GM23338 (cell line): ENCODE measurements around the gene TMA7. TPM values are rescaled to one million over a fixed set of nuclear protein-coding genes. Genes with fewer than 3 reads are reported as not detected.
A peak's percentile ranks its signal among the peaks of the same experiment; 100 is the strongest.

Experiments used
- ATAC-seq: fragments of 200-7000 bp; cut with Tn5 transposase; 3 replicates; pipeline ENCODE4 v1.9.1; 2020
- DNase-seq: peaks from one replicate; pipeline ENCODE4 v3.0.0-alpha.2; 2015; ENCODE audit warnings: low spot score
- H2AFZ ChIP-seq: fragments of 200-600 bp; sonication (generic); 2 replicates; pipeline ENCODE4 v1.8.0; 2016; ENCODE audit warnings: antibody characterized with exemption, mild to moderate bottlenecking, moderate library complexity
- H3F3A ChIP-seq: fragments of 200-600 bp; sonication (generic); replicated peaks from 2 replicates; pipeline ENCODE4 v1.8.0; 2017; ENCODE audit warnings: antibody characterized with exemption, mixed run types, low read depth
- H3K27ac ChIP-seq: fragments of 200-600 bp; sonication (generic); 2 replicates; pipeline ENCODE4 v1.6.1; 2016; ENCODE audit warnings: low read depth
- H3K27me3 ChIP-seq: fragments of 200-600 bp; sonication (generic); 2 replicates; pipeline ENCODE4 v1.8.0; 2016; ENCODE audit warnings: mild to moderate bottlenecking, mixed run types, moderate library complexity; ENCODE audit not compliant: insufficient read depth
- H3K36me3 ChIP-seq: fragments of 200-600 bp; sonication (generic); 2 replicates; pipeline ENCODE4 v1.8.0; 2016; ENCODE audit warnings: mild to moderate bottlenecking; ENCODE audit not compliant: insufficient read depth
- H3K4me1 ChIP-seq: fragments of 200-600 bp; sonication (generic); 2 replicates; pipeline ENCODE4 v1.8.0; 2016; ENCODE audit warnings: mild to moderate bottlenecking, moderate library complexity; ENCODE audit not compliant: insufficient read depth
- H3K4me2 ChIP-seq: fragments of 200-600 bp; sonication (generic); 2 replicates; pipeline ENCODE4 v1.7.1; 2017; ENCODE audit warnings: mixed run types
- H3K4me3 ChIP-seq: fragments of 200-600 bp; sonication (generic); 2 replicates; pipeline ENCODE4 v1.6.1; 2016; ENCODE audit warnings: mixed run types
- H3K79me2 ChIP-seq: fragments of 200-600 bp; sonication (generic); replicated peaks from 2 replicates; pipeline ENCODE4 v1.8.0; 2017; ENCODE audit warnings: mild to moderate bottlenecking; ENCODE audit not compliant: insufficient read depth
- H3K9me2 ChIP-seq: fragments of 200-600 bp; sonication (generic); 2 replicates; pipeline ENCODE4 v1.8.0; 2017; ENCODE audit not compliant: insufficient read depth
- H4K20me1 ChIP-seq: fragments of 200-600 bp; sonication (generic); replicated peaks from 2 replicates; pipeline ENCODE4 v1.8.0; 2017; ENCODE audit warnings: mild to moderate bottlenecking; ENCODE audit not compliant: insufficient read depth
- H3K27ac Mint-ChIP-seq: 2 replicates; pipeline ENCODE4 v1.8.0; 2020; ENCODE audit warnings: inconsistent platforms, mild to moderate bottlenecking, moderate library complexity, mixed read lengths
- H3K27me3 Mint-ChIP-seq: 3 replicates; pipeline ENCODE4 v1.8.0; 2022; ENCODE audit warnings: low read depth, mild to moderate bottlenecking, moderate library complexity, mixed read lengths, inconsistent platforms; ENCODE audit not compliant: insufficient read depth, poor library complexity
- H3K36me3 Mint-ChIP-seq: 3 replicates; pipeline ENCODE4 v1.8.0; 2021; ENCODE audit warnings: low read depth, mild to moderate bottlenecking, inconsistent platforms, moderate library complexity, mixed read lengths
- H3K4me1 Mint-ChIP-seq: 3 replicates; pipeline ENCODE4 v1.8.0; 2020; ENCODE audit warnings: mild to moderate bottlenecking, inconsistent platforms, mixed read lengths
- H3K4me3 Mint-ChIP-seq: 3 replicates; pipeline ENCODE4 v1.8.0; 2021; ENCODE audit warnings: moderate library complexity, mild to moderate bottlenecking, inconsistent platforms, mixed read lengths
- H3K9me3 Mint-ChIP-seq: 3 replicates; pipeline ENCODE4 v1.8.0; 2020; ENCODE audit warnings: moderate library complexity, mild to moderate bottlenecking, inconsistent platforms, mixed read lengths
- CTCF ChIP-seq, 2 experiments: fragments of 200-600 bp in 1 of 2; sonication (generic) in 1 of 2; conservative IDR thresholded peaks; 2 replicates each; pipeline versions ENCODE4 v1.5.1 to v1.6.1; 2016 to 2017; ENCODE audit warnings: antibody characterized with exemption in 2 of 2, low read depth in 2 of 2, mild to moderate bottlenecking in 2 of 2, moderate library complexity in 1 of 2
- EZH2 ChIP-seq: fragments of 200-600 bp; sonication (generic); IDR thresholded peaks from one replicate; pipeline ENCODE4 v1.8.0; 2017; ENCODE audit warnings: antibody characterized with exemption, mild to moderate bottlenecking, low read depth; ENCODE audit not compliant: unreplicated experiment
- EZH2phosphoT487 ChIP-seq: fragments of 200-600 bp; sonication (generic); IDR thresholded peaks from one replicate; pipeline ENCODE4 v1.8.1; 2018; ENCODE audit warnings: antibody characterized with exemption; ENCODE audit not compliant: unreplicated experiment
- JUNB ChIP-seq: IDR thresholded peaks from one replicate; pipeline ENCODE4 v1.6.1; 2016; ENCODE audit warnings: antibody characterized with exemption; ENCODE audit not compliant: unreplicated experiment
- NANOG ChIP-seq: IDR thresholded peaks from 2 replicates; pipeline ENCODE4 v1.6.1; 2016; ENCODE audit warnings: antibody characterized with exemption, borderline replicate concordance
- POLR2AphosphoS5 ChIP-seq: IDR thresholded peaks from 2 replicates; pipeline ENCODE4 v1.6.1; 2016; ENCODE audit warnings: antibody characterized with exemption, low read depth
- STAT1 ChIP-seq: IDR thresholded peaks from one replicate; pipeline ENCODE4 v1.6.1; 2016; ENCODE audit warnings: antibody characterized with exemption; ENCODE audit not compliant: unreplicated experiment
- ZNF114 ChIP-seq: fragments of 250-450 bp; sonication (Bioruptor Pico); IDR thresholded peaks from 2 replicates; pipeline ENCODE4 v1.5.0; 2020; ENCODE audit warnings: mild to moderate bottlenecking, moderate library complexity
- ZNF331 ChIP-seq: fragments of 250-450 bp; sonication (Bioruptor Pico); IDR thresholded peaks from 2 replicates; pipeline ENCODE4 v1.5.0; 2020; ENCODE audit warnings: low read depth, mild to moderate bottlenecking, moderate library complexity
- polyA plus RNA-seq: library from polyadenylated mRNA; unstranded; fragments of >200 nt; fragmentation: Nextera tagmentation; extraction: Ambion mirVana; gene quantifications from 2 replicates; pipeline ENCODE4 v1.2.1, GENCODE V29; 2016
- total RNA-seq: library from RNA; depleted of rRNA; stranded (reverse); fragments of >200 nt; shearing (Covaris generic); gene quantifications from 2 replicates; pipeline ENCODE4 v1.2.3, GENCODE V29; 2014
- TF ChIP-seq, protein P1 (sequence below): fragments of 250-450 bp; sonication (Bioruptor Pico); IDR thresholded peaks from 2 replicates; pipeline ENCODE4 v1.5.0; 2020; ENCODE audit warnings: mild to moderate bottlenecking, moderate library complexity
- TF ChIP-seq, protein P2 (sequence below): IDR thresholded peaks from one replicate; pipeline ENCODE4 v1.6.1; 2018; ENCODE audit warnings: antibody characterized with exemption; ENCODE audit not compliant: unreplicated experiment

Gene TMA7
- total and polyA plus RNA-seq, 2 experiments from 2014 or later: 419 to 2,089 TPM

DNA sequence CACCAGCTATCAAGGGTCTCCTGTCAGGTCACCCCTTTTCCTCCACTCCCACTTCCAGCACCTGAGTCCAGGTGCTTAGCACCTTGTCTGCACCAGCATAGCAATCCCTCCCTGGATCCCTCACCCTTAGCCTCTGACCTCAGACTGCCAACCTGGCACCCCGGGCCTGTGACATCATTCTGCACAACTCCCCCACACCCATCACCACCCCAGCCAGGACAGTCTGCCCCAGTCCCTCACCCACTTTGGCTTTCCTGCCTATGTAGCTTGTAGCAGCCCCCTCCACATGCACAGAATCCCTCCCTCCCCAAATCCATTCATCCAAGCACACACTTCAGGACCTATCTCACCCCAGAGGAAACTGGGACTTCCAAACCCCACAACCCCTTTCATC is 9.4 kb upstream of the TMA7 start (continued):
- TF ChIP-seq POLR2AphosphoS5: no peak
- TF ChIP-seq ZNF331 (CRISPR knock-in tag): no peak
- no peak for TF ChIP-seq EZH2
- TF ChIP-seq STAT1: no peak
- TF ChIP-seq, protein P1, sequence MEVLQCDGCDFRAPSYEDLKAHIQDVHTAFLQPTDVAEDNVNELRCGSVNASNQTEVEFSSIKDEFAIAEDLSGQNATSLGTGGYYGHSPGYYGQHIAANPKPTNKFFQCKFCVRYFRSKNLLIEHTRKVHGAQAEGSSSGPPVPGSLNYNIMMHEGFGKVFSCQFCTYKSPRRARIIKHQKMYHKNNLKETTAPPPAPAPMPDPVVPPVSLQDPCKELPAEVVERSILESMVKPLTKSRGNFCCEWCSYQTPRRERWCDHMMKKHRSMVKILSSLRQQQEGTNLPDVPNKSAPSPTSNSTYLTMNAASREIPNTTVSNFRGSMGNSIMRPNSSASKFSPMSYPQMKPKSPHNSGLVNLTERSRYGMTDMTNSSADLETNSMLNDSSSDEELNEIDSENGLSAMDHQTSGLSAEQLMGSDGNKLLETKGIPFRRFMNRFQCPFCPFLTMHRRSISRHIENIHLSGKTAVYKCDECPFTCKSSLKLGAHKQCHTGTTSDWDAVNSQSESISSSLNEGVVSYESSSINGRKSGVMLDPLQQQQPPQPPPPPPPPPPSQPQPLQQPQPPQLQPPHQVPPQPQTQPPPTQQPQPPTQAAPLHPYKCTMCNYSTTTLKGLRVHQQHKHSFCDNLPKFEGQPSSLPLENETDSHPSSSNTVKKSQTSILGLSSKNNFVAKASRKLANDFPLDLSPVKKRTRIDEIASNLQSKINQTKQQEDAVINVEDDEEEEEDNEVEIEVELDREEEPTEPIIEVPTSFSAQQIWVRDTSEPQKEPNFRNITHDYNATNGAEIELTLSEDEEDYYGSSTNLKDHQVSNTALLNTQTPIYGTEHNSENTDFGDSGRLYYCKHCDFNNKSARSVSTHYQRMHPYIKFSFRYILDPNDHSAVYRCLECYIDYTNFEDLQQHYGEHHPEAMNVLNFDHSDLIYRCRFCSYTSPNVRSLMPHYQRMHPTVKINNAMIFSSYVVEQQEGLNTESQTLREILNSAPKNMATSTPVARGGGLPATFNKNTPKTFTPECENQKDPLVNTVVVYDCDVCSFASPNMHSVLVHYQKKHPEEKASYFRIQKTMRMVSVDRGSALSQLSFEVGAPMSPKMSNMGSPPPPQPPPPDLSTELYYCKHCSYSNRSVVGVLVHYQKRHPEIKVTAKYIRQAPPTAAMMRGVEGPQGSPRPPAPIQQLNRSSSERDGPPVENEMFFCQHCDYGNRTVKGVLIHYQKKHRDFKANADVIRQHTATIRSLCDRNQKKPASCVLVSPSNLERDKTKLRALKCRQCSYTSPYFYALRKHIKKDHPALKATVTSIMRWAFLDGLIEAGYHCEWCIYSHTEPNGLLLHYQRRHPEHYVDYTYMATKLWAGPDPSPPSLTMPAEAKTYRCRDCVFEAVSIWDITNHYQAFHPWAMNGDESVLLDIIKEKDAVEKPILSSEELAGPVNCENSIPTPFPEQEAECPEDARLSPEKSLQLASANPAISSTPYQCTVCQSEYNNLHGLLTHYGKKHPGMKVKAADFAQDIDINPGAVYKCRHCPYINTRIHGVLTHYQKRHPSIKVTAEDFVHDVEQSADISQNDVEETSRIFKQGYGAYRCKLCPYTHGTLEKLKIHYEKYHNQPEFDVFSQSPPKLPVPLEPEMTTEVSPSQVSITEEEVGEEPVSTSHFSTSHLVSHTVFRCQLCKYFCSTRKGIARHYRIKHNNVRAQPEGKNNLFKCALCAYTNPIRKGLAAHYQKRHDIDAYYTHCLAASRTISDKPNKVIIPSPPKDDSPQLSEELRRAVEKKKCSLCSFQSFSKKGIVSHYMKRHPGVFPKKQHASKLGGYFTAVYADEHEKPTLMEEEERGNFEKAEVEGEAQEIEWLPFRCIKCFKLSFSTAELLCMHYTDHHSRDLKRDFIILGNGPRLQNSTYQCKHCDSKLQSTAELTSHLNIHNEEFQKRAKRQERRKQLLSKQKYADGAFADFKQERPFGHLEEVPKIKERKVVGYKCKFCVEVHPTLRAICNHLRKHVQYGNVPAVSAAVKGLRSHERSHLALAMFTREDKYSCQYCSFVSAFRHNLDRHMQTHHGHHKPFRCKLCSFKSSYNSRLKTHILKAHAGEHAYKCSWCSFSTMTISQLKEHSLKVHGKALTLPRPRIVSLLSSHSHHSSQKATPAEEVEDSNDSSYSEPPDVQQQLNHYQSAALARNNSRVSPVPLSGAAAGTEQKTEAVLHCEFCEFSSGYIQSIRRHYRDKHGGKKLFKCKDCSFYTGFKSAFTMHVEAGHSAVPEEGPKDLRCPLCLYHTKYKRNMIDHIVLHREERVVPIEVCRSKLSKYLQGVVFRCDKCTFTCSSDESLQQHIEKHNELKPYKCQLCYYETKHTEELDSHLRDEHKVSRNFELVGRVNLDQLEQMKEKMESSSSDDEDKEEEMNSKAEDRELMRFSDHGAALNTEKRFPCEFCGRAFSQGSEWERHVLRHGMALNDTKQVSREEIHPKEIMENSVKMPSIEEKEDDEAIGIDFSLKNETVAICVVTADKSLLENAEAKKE (CRISPR knock-in tag): no peak

- Histone ChIP-seq H4K20me1 (peaks cover 7% of the 10 kb centered on the region), H3K4me1 (peaks cover 35% of the 10 kb centered on the region), H3K36me3 (peaks cover 10% of the 10 kb centered on the region), H3K79me2 (peaks cover 41% of the 10 kb centered on the region), H3F3A (peaks cover 39% of the 10 kb centered on the region), H3K4me2 (peak overlapping the region; percentile 86; the same call in 1 of the 2 replicates), H3K27me3 (no peaks in the 10 kb centered on the region), H2AFZ (no peak overlapping the region), H3K4me3 (peak overlapping the region; percentile 84; the same call in 1 of the 2 replicates), H3K9me2 (no peaks in the 10 kb centered on the region), H3K27ac (peak overlapping the region; percentile 99)
- ATAC-seq (no peak), DNase-seq (no peak)
- Mint-ChIP-seq H3K4me3 (peak overlapping the region; percentile 88), H3K4me1 (peaks cover 46% of the 10 kb centered on the region), H3K9me3 (peaks cover 3% of the 10 kb centered on the region; the same call in 1 of the 3 replicates), H3K27me3 (peaks cover 13% of the 10 kb centered on the region), H3K36me3 (peaks cover 45% of the 10 kb centered on the region), H3K27ac (peak overlapping the region; percentile 97)
- TF ChIP-seq POLR2AphosphoS5 (no peak), EZH2phosphoT487 (no peak), EZH2 (no peak), CTCF (conservative IDR thresholded peaks at IDR 0.05; ENCODE audit: low read depth in 2 of 2) (no peak), ZNF331 (CRISPR knock-in tag) (no peak), JUNB (no peak), NANOG (no peak), STAT1 (no peak), ZNF114 (no peak)
- TF ChIP-seq, protein P2, sequence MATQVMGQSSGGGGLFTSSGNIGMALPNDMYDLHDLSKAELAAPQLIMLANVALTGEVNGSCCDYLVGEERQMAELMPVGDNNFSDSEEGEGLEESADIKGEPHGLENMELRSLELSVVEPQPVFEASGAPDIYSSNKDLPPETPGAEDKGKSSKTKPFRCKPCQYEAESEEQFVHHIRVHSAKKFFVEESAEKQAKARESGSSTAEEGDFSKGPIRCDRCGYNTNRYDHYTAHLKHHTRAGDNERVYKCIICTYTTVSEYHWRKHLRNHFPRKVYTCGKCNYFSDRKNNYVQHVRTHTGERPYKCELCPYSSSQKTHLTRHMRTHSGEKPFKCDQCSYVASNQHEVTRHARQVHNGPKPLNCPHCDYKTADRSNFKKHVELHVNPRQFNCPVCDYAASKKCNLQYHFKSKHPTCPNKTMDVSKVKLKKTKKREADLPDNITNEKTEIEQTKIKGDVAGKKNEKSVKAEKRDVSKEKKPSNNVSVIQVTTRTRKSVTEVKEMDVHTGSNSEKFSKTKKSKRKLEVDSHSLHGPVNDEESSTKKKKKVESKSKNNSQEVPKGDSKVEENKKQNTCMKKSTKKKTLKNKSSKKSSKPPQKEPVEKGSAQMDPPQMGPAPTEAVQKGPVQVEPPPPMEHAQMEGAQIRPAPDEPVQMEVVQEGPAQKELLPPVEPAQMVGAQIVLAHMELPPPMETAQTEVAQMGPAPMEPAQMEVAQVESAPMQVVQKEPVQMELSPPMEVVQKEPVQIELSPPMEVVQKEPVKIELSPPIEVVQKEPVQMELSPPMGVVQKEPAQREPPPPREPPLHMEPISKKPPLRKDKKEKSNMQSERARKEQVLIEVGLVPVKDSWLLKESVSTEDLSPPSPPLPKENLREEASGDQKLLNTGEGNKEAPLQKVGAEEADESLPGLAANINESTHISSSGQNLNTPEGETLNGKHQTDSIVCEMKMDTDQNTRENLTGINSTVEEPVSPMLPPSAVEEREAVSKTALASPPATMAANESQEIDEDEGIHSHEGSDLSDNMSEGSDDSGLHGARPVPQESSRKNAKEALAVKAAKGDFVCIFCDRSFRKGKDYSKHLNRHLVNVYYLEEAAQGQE: no peak
Measured at GRCh38 chr3:48431224-48432029, 8.6 kb upstream of the TMA7 start.
